ENCODE results near the gene ZEB2.

ZEB2 gene

GRCh38 chr2:144350151-144350802 is 169.6 kb downstream of the ZEB2 start:
- Histone ChIP-seq H2BK120ac (ENCODE audit: insufficient read depth, low read length, poor library complexity) (peak overlapping the region; percentile 88), H3K27ac (ENCODE audit: low read depth, low read length) (peak overlapping the region; percentile 99), H3K27me3 (ENCODE audit: insufficient read depth, low read length) (no peaks in the 10 kb centered on the region), H3K14ac (ENCODE audit: low read length) (peak overlapping the region; percentile 53), H3K4me2 (ENCODE audit: low read length) (peak overlapping the region; percentile 45), H3K9me3 (ENCODE audit: insufficient read depth, low read depth, low read length) (no peaks in the 10 kb centered on the region), H2BK12ac (ENCODE audit: low read length) (peak overlapping the region; percentile 93), H4K12ac (ENCODE audit: low read depth, low read length) (peak overlapping the region; percentile 7), H3K79me1 (ENCODE audit: low read length) (peaks cover 25% of the 10 kb centered on the region), H2AFZ (ENCODE audit: insufficient read depth, low read length, poor library complexity) (no peak overlapping the region), H3K4me1 (ENCODE audit: control insufficient read depth in 1 of 2, insufficient read depth in 2 of 2, low read length in 2 of 2) (peaks cover 8 to 19% of the 10 kb centered on the region in 2 experiments), H3K18ac (ENCODE audit: low read length) (peak overlapping the region; percentile 46), H3K23ac (ENCODE audit: low read length) (no peak overlapping the region), H4K8ac (ENCODE audit: low read depth, low read length) (peak overlapping the region; percentile 17), H2BK5ac (ENCODE audit: low read depth, low read length, poor library complexity) (peak overlapping the region; percentile 92), H2AK5ac (ENCODE audit: low read length) (no peak overlapping the region), H3K4me3 (ENCODE audit: low read depth, low read length) (no peak overlapping the region), H3K9ac (ENCODE audit: low read length) (no peak overlapping the region), H3K36me3 (ENCODE audit: control insufficient read depth in 1 of 2, insufficient read depth in 2 of 2, low read length in 2 of 2) (no peaks in the 10 kb centered on the region), H3K79me2 (ENCODE audit: control insufficient read depth, insufficient read depth, low read length, poor library complexity) (no peaks in the 10 kb centered on the region), H4K91ac (ENCODE audit: low read depth, low read length) (peak overlapping the region; percentile 74), H3K4ac (ENCODE audit: low read depth, low read length) (no peak overlapping the region)
- no peak for DNase-seq
- WGBS (ENCODE audit: extremely low coverage, insufficient coverage, insufficient read length) = no CpG with 5 or more reads among the region's 7 CpGs

- H3K23ac ChIP-seq (ENCODE audit: low read length) = no peak overlapping the region
- WGBS (ENCODE audit: extremely low coverage, insufficient coverage, insufficient read length) = no CpG with 5 or more reads among the region's 3 CpGs
- no peaks in the 10 kb centered on the region for H3K36me3 ChIP-seq (ENCODE audit: control insufficient read depth in 1 of 2, insufficient read depth in 2 of 2, low read length in 2 of 2)
- no peaks in the 10 kb centered on the region for H3K9me3 ChIP-seq (ENCODE audit: insufficient read depth, low read depth, low read length)
- peaks cover 8 to 19% of the 10 kb centered on the region in 2 experiments for H3K4me1 ChIP-seq (ENCODE audit: control insufficient read depth in 1 of 2, insufficient read depth in 2 of 2, low read length in 2 of 2)
- no peak overlapping the region for H3K4me3 ChIP-seq (ENCODE audit: low read depth, low read length)
- DNase-seq = no peak
- H3K18ac ChIP-seq (ENCODE audit: low read length) = no peak overlapping the region
- no peak overlapping the region for H2AFZ ChIP-seq (ENCODE audit: insufficient read depth, low read length, poor library complexity)
- peak overlapping the region; percentile 92 for H2BK5ac ChIP-seq (ENCODE audit: low read depth, low read length, poor library complexity)
- peak overlapping the region; percentile 88 for H2BK120ac ChIP-seq (ENCODE audit: insufficient read depth, low read length, poor library complexity)
- H3K4me2 ChIP-seq (ENCODE audit: low read length) = peak overlapping the region; percentile 45
- peak overlapping the region; percentile 65 for H4K8ac ChIP-seq (ENCODE audit: low read depth, low read length)
- H3K9ac ChIP-seq (ENCODE audit: low read length) = no peak overlapping the region
- peak overlapping the region; percentile 40 for H3K4ac ChIP-seq (ENCODE audit: low read depth, low read length)
- no peak overlapping the region for H4K12ac ChIP-seq (ENCODE audit: low read depth, low read length)
- peaks cover 27% of the 10 kb centered on the region for H3K79me1 ChIP-seq (ENCODE audit: low read length)
- H3K79me2 ChIP-seq (ENCODE audit: control insufficient read depth, insufficient read depth, low read length, poor library complexity) = no peaks in the 10 kb centered on the region
- no peaks in the 10 kb centered on the region for H3K27me3 ChIP-seq (ENCODE audit: insufficient read depth, low read length)
- no peak overlapping the region for H2AK5ac ChIP-seq (ENCODE audit: low read length)
- peak overlapping the region; percentile 75 for H3K14ac ChIP-seq (ENCODE audit: low read length)
- H3K27ac ChIP-seq (ENCODE audit: low read depth, low read length) = peak overlapping the region; percentile 99
- peak overlapping the region; percentile 61 for H2BK12ac ChIP-seq (ENCODE audit: low read length)
- H4K91ac ChIP-seq (ENCODE audit: low read depth, low read length) = peak overlapping the region; percentile 77
These were observed 170.2 kb downstream of the ZEB2 start for GRCh38 chr2:144349674-144350073.

GRCh38 chr2:144348846-144349245 is 171.1 kb downstream of the ZEB2 start:
- Histone ChIP-seq H3K27ac (ENCODE audit: low read depth, low read length) (peak overlapping the region; percentile 90), H3K23ac (ENCODE audit: low read length) (no peak overlapping the region), H3K79me2 (ENCODE audit: control insufficient read depth, insufficient read depth, low read length, poor library complexity) (no peaks in the 10 kb centered on the region), H3K4ac (ENCODE audit: low read depth, low read length) (no peak overlapping the region), H3K9ac (ENCODE audit: low read length) (no peak overlapping the region), H3K4me3 (ENCODE audit: low read depth, low read length) (no peak overlapping the region), H3K18ac (ENCODE audit: low read length) (no peak overlapping the region), H3K9me3 (ENCODE audit: insufficient read depth, low read depth, low read length) (no peaks in the 10 kb centered on the region), H2BK12ac (ENCODE audit: low read length) (no peak overlapping the region), H2AK5ac (ENCODE audit: low read length) (no peak overlapping the region), H4K8ac (ENCODE audit: low read depth, low read length) (no peak overlapping the region), H2BK120ac (ENCODE audit: insufficient read depth, low read length, poor library complexity) (no peak overlapping the region), H2AFZ (ENCODE audit: insufficient read depth, low read length, poor library complexity) (no peak overlapping the region), H3K36me3 (ENCODE audit: control insufficient read depth in 1 of 2, insufficient read depth in 2 of 2, low read length in 2 of 2) (no peaks in the 10 kb centered on the region), H3K14ac (ENCODE audit: low read length) (no peak overlapping the region), H2BK5ac (ENCODE audit: low read depth, low read length, poor library complexity) (peak overlapping the region; percentile 73), H3K4me1 (ENCODE audit: control insufficient read depth in 1 of 2, insufficient read depth in 2 of 2, low read length in 2 of 2) (peaks cover 8 to 19% of the 10 kb centered on the region in 2 experiments), H3K79me1 (ENCODE audit: low read length) (peaks cover 26% of the 10 kb centered on the region), H3K27me3 (ENCODE audit: insufficient read depth, low read length) (no peaks in the 10 kb centered on the region), H4K91ac (ENCODE audit: low read depth, low read length) (peak overlapping the region; percentile 14), H3K4me2 (ENCODE audit: low read length) (no peak overlapping the region), H4K12ac (ENCODE audit: low read depth, low read length) (no peak overlapping the region)
- no CpG with 5 or more reads among the region's 2 CpGs for WGBS (ENCODE audit: extremely low coverage, insufficient coverage, insufficient read length)
- no peak for DNase-seq

GRCh38 chr2:144346229-144346628 is 173.7 kb downstream of the ZEB2 start:
- H2AFZ ChIP-seq (ENCODE audit: insufficient read depth, low read length, poor library complexity) = no peak overlapping the region
- H3K4me1 ChIP-seq (ENCODE audit: control insufficient read depth in 1 of 2, insufficient read depth in 2 of 2, low read length in 2 of 2) = peaks cover 5 to 17% of the 10 kb centered on the region in 2 experiments
- H3K18ac ChIP-seq (ENCODE audit: low read length) = no peak overlapping the region
- H3K14ac ChIP-seq (ENCODE audit: low read length) = no peak overlapping the region
- peaks cover 26% of the 10 kb centered on the region for H3K79me1 ChIP-seq (ENCODE audit: low read length)
- H2BK5ac ChIP-seq (ENCODE audit: low read depth, low read length, poor library complexity) = no peak overlapping the region
- H3K23ac ChIP-seq (ENCODE audit: low read length) = no peak overlapping the region
- no peak overlapping the region for H3K4me3 ChIP-seq (ENCODE audit: low read depth, low read length)
- no peak overlapping the region for H3K4ac ChIP-seq (ENCODE audit: low read depth, low read length)
- no peak overlapping the region for H3K9ac ChIP-seq (ENCODE audit: low read length)
- H3K9me3 ChIP-seq (ENCODE audit: insufficient read depth, low read depth, low read length) = no peaks in the 10 kb centered on the region
- peak overlapping the region; percentile 0 for H2BK120ac ChIP-seq (ENCODE audit: insufficient read depth, low read length, poor library complexity)
- no peaks in the 10 kb centered on the region for H3K27me3 ChIP-seq (ENCODE audit: insufficient read depth, low read length)
- H4K91ac ChIP-seq (ENCODE audit: low read depth, low read length) = peak overlapping the region; percentile 39
- no CpG with 5 or more reads among the region's 4 CpGs for WGBS (ENCODE audit: extremely low coverage, insufficient coverage, insufficient read length)
- H2AK5ac ChIP-seq (ENCODE audit: low read length) = no peak overlapping the region
- no peak overlapping the region for H3K27ac ChIP-seq (ENCODE audit: low read depth, low read length)
- H3K79me2 ChIP-seq (ENCODE audit: control insufficient read depth, insufficient read depth, low read length, poor library complexity) = no peaks in the 10 kb centered on the region
- DNase-seq = no peak
- no peak overlapping the region for H4K12ac ChIP-seq (ENCODE audit: low read depth, low read length)
- H3K4me2 ChIP-seq (ENCODE audit: low read length) = no peak overlapping the region
- H2BK12ac ChIP-seq (ENCODE audit: low read length) = no peak overlapping the region
- no peaks in the 10 kb centered on the region for H3K36me3 ChIP-seq (ENCODE audit: control insufficient read depth in 1 of 2, insufficient read depth in 2 of 2, low read length in 2 of 2)
- no peak overlapping the region for H4K8ac ChIP-seq (ENCODE audit: low read depth, low read length)
